Thyroid gland (tissue), 4 donors: Measurements from ENCODE around the gene LMTK2.

ENCODE experiments used
- POLR2A ChIP-seq, 2 donors: fragments of 450-650 bp; IDR thresholded peaks; one replicate each; pipeline ENCODE4 v1.6.1; 2017; ENCODE audit warnings: antibody characterized with exemption in 2 of 2, mild to moderate bottlenecking in 2 of 2, moderate library complexity in 1 of 2
- TF ChIP-seq, protein P1 (sequence below), 6 experiments: fragments of 200-600 bp in 3 of 6; fragments of 450-650 bp in 3 of 6; sonication (generic) in 3 of 6; IDR thresholded peaks; one replicate each; pipeline ENCODE4 v1.5.1; 2016 to 2019; ENCODE audit warnings: antibody characterized with exemption in 6 of 6, mild to moderate bottlenecking in 2 of 6, inconsistent platforms in 1 of 6, moderate library complexity in 1 of 6

DNA sequence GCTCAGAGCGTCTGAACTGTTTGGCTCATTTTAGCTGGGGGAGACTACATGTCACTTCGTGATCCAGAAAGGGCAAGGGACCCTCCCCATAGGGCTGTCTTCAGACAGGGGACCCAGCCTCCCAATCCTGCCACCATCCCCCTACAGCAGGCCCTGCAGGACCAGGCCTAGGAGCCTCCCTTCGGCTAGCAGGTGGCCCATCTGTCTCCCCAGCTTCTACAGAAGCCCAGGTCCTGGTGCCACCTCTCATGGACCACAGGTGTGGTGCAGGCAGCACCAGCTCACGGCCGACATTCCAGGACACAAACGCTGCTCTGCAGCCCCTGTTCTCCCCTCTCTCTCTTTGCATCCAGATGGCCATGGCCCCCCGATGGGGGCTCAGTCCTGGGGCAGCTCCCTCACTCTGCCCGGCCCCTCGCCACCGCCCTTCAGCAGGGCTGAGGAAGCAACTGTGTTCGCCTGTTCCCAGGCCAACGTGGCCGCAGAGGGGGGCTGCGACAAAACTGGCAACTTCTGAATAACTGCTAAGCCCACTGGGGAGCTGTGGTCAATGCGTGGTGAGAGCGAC lies 135.1 kb downstream of the LMTK2 start:
- TF ChIP-seq POLR2A (IDR thresholded peaks at IDR 0.05) = no peak
- TF ChIP-seq, protein P1, sequence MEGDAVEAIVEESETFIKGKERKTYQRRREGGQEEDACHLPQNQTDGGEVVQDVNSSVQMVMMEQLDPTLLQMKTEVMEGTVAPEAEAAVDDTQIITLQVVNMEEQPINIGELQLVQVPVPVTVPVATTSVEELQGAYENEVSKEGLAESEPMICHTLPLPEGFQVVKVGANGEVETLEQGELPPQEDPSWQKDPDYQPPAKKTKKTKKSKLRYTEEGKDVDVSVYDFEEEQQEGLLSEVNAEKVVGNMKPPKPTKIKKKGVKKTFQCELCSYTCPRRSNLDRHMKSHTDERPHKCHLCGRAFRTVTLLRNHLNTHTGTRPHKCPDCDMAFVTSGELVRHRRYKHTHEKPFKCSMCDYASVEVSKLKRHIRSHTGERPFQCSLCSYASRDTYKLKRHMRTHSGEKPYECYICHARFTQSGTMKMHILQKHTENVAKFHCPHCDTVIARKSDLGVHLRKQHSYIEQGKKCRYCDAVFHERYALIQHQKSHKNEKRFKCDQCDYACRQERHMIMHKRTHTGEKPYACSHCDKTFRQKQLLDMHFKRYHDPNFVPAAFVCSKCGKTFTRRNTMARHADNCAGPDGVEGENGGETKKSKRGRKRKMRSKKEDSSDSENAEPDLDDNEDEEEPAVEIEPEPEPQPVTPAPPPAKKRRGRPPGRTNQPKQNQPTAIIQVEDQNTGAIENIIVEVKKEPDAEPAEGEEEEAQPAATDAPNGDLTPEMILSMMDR (IDR thresholded peaks at IDR 0.05) = no peak
